Neural cell (in vitro differentiated cells): ENCODE measurements around the gene MICALL1. TPM values are rescaled to one million over a fixed set of nuclear protein-coding genes. Genes with fewer than 3 reads are reported as not detected.

Experiments
- H2AFZ ChIP-seq: fragments of 200-600, 300-800 bp; sonication (generic), shearing (Covaris generic); 2 replicates; pipeline ENCODE4 v1.6.0; 2014; ENCODE audit warnings: low read depth, mild to moderate bottlenecking, antibody characterized with exemption, low read length, moderate library complexity
- H3F3A ChIP-seq: fragments of 200-600 bp; shearing (Covaris generic); 2 replicates; pipeline ENCODE4 v1.6.1; 2016; ENCODE audit warnings: mild to moderate bottlenecking, moderate library complexity, mixed read lengths, antibody characterized with exemption, low read length; ENCODE audit not compliant: insufficient read depth, poor library complexity, severe bottlenecking
- H3K27ac ChIP-seq: fragments of 200-600, 300-800 bp; sonication (generic), shearing (Covaris generic); 2 replicates; pipeline ENCODE4 v1.5.1; 2014; ENCODE audit warnings: mild to moderate bottlenecking, low read length, moderate library complexity
- H3K27me3 ChIP-seq: fragments of 300-800, 200-600 bp; sonication (generic), shearing (Covaris generic); 2 replicates; pipeline ENCODE4 v1.6.0; 2014; ENCODE audit warnings: mild to moderate bottlenecking, low read depth, low read length, moderate library complexity; ENCODE audit not compliant: insufficient read depth
- H3K36me3 ChIP-seq: fragments of 300-800, 200-600 bp; sonication (generic), shearing (Covaris generic); 2 replicates; pipeline ENCODE4 v1.5.1; 2014; ENCODE audit warnings: mild to moderate bottlenecking, antibody characterized with exemption, low read length, moderate library complexity; ENCODE audit not compliant: insufficient read depth
- H3K4me2 ChIP-seq: fragments of 300-800, 200-600 bp; sonication (generic), shearing (Covaris generic); 2 replicates; pipeline ENCODE4 v1.6.0; 2014; ENCODE audit warnings: mild to moderate bottlenecking, low read length
- H3K4me3 ChIP-seq: fragments of 300-800, 200-600 bp; sonication (generic), shearing (Covaris generic); 2 replicates; pipeline ENCODE4 v1.5.1; 2014; ENCODE audit warnings: mild to moderate bottlenecking, low read length, moderate library complexity
- H3K79me2 ChIP-seq: fragments of 200-600 bp; shearing (Covaris generic); replicated peaks from 2 replicates; pipeline ENCODE4 v1.6.0; 2014; ENCODE audit warnings: mild to moderate bottlenecking, low read length, moderate library complexity; ENCODE audit not compliant: insufficient read depth
- H3K9ac ChIP-seq: fragments of 300-800, 200-600 bp; sonication (generic), shearing (Covaris generic); 2 replicates; pipeline ENCODE4 v1.6.1; 2016; ENCODE audit warnings: mild to moderate bottlenecking, low read length, mixed read lengths
- H3K9me2 ChIP-seq: fragments of 200-600 bp; shearing (Covaris generic); 2 replicates; pipeline ENCODE4 v1.6.1; 2016; ENCODE audit warnings: mild to moderate bottlenecking, low read length, mixed read lengths; ENCODE audit not compliant: insufficient read depth
- H3K9me3 ChIP-seq: fragments of 200-600, 300-800 bp; sonication (generic), shearing (Covaris generic); 2 replicates; pipeline ENCODE4 v1.6.1; 2016; ENCODE audit warnings: mild to moderate bottlenecking, mixed run types, low read length, moderate library complexity, mixed read lengths
- H4K20me1 ChIP-seq: fragments of 200-600 bp; shearing (Covaris generic); 2 replicates; pipeline ENCODE4 v1.6.1; 2016; ENCODE audit warnings: mild to moderate bottlenecking, mixed run types; ENCODE audit not compliant: insufficient read depth
- EP300 ChIP-seq: fragments of 450-650 bp; conservative IDR thresholded peaks from 2 replicates; pipeline ENCODE4 v1.6.1; 2014; ENCODE audit warnings: antibody characterized with exemption, mild to moderate bottlenecking, moderate library complexity; ENCODE audit not compliant: poor library complexity, severe bottlenecking
- EZH2 ChIP-seq: fragments of 200-600, 300-800 bp; shearing (Covaris generic), sonication (generic); IDR thresholded peaks from 2 replicates; pipeline ENCODE4 v1.6.1; 2014; ENCODE audit warnings: antibody characterized with exemption, low read length, borderline replicate concordance, mild to moderate bottlenecking; ENCODE audit not compliant: insufficient read depth, poor library complexity, severe bottlenecking
- MXI1 ChIP-seq: fragments of 450-650 bp; conservative IDR thresholded peaks from 2 replicates; pipeline ENCODE4 v1.6.1; 2014; ENCODE audit warnings: antibody characterized with exemption, mild to moderate bottlenecking; ENCODE audit not compliant: poor library complexity, severe bottlenecking
- POLR2AphosphoS5 ChIP-seq: IDR thresholded peaks from 2 replicates; pipeline ENCODE4 v1.6.1; 2012
- RAD21 ChIP-seq: fragments of 450-650 bp; conservative IDR thresholded peaks from 2 replicates; pipeline ENCODE4 v1.6.1; 2014; ENCODE audit warnings: antibody characterized with exemption, mild to moderate bottlenecking, moderate library complexity
- SMC3 ChIP-seq: fragments of 450-650 bp; conservative IDR thresholded peaks from 2 replicates; pipeline ENCODE4 v1.6.1; 2014; ENCODE audit warnings: antibody characterized with exemption, mild to moderate bottlenecking, moderate library complexity; ENCODE audit not compliant: poor library complexity
- TAF1 ChIP-seq: IDR thresholded peaks from 2 replicates; pipeline ENCODE4 v1.6.1; 2012; ENCODE audit warnings: low read depth
- polyA plus RNA-seq: library from polyadenylated mRNA; depleted of rRNA; stranded (reverse); fragments of >200 nt; gene quantifications from 2 replicates; pipeline ENCODE4 v1.2.3, GENCODE V29; 2014
- TF ChIP-seq, protein P1 (sequence below): IDR thresholded peaks from 2 replicates; pipeline ENCODE4 v1.6.1; 2012; ENCODE audit warnings: borderline replicate concordance
- TF ChIP-seq, protein P2 (sequence below): fragments of 450-650 bp; IDR thresholded peaks from 2 replicates; pipeline ENCODE4 v1.5.1; 2014; ENCODE audit warnings: antibody characterized with exemption, mild to moderate bottlenecking, moderate library complexity; ENCODE audit not compliant: poor library complexity, severe bottlenecking

Gene MICALL1
- polyA plus RNA-seq, 1 donor from 2014 or later, result 11.4 TPM

DNA sequence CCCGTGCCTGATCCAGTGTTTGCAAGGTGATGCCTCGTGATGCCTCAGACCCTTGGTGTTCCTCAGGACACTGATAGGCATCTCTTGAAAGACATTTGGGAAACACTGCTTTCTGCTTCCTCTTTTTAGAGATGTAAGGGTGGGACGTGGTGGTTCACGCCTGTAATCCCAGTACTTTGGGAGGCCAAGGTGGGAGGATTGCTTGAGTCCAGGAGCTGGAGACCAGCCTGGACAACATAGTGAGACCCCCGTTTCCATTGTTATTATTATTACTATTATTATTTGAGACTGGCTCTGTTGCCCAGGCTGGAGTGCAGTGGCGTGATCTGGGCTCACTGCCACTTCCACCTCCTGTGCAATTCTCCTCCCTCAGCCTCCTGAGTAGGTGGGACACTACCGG, 84.8 kb downstream of the MICALL1 start:
- TF ChIP-seq TAF1 (no peak), EZH2 (no peak), SMC3 (no peak), POLR2AphosphoS5 (no peak), RAD21 (no peak), MXI1 (no peak), EP300 (no peak)
- TF ChIP-seq, protein P1, sequence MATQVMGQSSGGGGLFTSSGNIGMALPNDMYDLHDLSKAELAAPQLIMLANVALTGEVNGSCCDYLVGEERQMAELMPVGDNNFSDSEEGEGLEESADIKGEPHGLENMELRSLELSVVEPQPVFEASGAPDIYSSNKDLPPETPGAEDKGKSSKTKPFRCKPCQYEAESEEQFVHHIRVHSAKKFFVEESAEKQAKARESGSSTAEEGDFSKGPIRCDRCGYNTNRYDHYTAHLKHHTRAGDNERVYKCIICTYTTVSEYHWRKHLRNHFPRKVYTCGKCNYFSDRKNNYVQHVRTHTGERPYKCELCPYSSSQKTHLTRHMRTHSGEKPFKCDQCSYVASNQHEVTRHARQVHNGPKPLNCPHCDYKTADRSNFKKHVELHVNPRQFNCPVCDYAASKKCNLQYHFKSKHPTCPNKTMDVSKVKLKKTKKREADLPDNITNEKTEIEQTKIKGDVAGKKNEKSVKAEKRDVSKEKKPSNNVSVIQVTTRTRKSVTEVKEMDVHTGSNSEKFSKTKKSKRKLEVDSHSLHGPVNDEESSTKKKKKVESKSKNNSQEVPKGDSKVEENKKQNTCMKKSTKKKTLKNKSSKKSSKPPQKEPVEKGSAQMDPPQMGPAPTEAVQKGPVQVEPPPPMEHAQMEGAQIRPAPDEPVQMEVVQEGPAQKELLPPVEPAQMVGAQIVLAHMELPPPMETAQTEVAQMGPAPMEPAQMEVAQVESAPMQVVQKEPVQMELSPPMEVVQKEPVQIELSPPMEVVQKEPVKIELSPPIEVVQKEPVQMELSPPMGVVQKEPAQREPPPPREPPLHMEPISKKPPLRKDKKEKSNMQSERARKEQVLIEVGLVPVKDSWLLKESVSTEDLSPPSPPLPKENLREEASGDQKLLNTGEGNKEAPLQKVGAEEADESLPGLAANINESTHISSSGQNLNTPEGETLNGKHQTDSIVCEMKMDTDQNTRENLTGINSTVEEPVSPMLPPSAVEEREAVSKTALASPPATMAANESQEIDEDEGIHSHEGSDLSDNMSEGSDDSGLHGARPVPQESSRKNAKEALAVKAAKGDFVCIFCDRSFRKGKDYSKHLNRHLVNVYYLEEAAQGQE, result no peak
- TF ChIP-seq, protein P2, sequence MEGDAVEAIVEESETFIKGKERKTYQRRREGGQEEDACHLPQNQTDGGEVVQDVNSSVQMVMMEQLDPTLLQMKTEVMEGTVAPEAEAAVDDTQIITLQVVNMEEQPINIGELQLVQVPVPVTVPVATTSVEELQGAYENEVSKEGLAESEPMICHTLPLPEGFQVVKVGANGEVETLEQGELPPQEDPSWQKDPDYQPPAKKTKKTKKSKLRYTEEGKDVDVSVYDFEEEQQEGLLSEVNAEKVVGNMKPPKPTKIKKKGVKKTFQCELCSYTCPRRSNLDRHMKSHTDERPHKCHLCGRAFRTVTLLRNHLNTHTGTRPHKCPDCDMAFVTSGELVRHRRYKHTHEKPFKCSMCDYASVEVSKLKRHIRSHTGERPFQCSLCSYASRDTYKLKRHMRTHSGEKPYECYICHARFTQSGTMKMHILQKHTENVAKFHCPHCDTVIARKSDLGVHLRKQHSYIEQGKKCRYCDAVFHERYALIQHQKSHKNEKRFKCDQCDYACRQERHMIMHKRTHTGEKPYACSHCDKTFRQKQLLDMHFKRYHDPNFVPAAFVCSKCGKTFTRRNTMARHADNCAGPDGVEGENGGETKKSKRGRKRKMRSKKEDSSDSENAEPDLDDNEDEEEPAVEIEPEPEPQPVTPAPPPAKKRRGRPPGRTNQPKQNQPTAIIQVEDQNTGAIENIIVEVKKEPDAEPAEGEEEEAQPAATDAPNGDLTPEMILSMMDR, result no peak
- Histone ChIP-seq H3K9me2 (no peaks in the 10 kb centered on the region), H3K4me3 (no peak overlapping the region)

DNA sequence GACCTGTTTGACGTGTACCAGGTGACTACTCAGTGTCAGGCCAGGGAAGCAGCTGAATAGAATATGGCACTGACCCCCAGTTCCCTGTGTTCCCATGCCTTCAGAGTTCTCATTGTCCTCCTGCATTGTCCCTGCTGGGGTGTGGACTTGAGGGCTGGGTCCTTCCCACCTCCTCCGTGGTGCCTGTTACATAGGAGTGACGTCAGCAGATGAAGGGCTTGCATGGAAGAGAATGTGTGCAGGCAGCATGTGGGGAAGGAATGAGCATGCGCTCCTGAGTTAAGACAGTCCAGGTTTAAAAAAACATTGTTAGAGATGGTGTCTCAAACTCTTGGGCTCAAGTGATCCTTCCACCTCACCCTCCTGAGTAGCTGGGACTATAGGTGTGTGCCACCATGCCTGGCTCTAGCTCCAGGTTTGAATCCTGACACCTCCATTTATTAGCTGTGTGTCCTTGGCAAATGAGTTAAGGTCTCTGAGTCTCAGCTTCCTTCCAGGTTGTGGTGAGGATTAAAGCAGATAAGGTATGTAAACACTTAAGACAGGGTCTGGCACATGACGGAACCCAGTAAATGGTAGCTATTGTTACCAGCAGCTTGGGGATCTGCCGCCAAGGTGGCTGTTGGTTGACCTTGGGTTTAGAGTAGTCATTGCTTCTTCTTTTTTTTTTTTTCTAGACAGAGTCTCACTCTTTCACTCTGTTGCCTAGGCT, 85.8 kb downstream of the MICALL1 start:
- no peak for TF ChIP-seq RAD21
- no peak for TF ChIP-seq SMC3
- no peak for TF ChIP-seq TAF1
- TF ChIP-seq EZH2, result no peak
- no peak for TF ChIP-seq EP300
- TF ChIP-seq, protein P2, result no peak
- TF ChIP-seq POLR2AphosphoS5, result no peak
- TF ChIP-seq, protein P1, result no peak
- TF ChIP-seq MXI1, result no peak
- Histone ChIP-seq H3K9me2 (no peaks in the 10 kb centered on the region), H3K9ac (no peak overlapping the region), H3K9me3 (no peaks in the 10 kb centered on the region), H3K27me3 (no peaks in the 10 kb centered on the region), H3F3A (no peaks in the 10 kb centered on the region), H2AFZ (no peak overlapping the region), H3K4me2 (no peak overlapping the region), H4K20me1 (no peaks in the 10 kb centered on the region), H3K4me3 (no peak overlapping the region), H3K79me2 (no peaks in the 10 kb centered on the region), H3K27ac (no peak overlapping the region), H3K36me3 (no peaks in the 10 kb centered on the region)

More for the DNA sequence above, 84.8 kb downstream of the MICALL1 start:
- Histone ChIP-seq H3K27me3 (no peaks in the 10 kb centered on the region), H3K9ac (no peak overlapping the region), H3K4me2 (no peak overlapping the region), H4K20me1 (no peaks in the 10 kb centered on the region), H3F3A (no peaks in the 10 kb centered on the region), H3K9me3 (no peaks in the 10 kb centered on the region), H3K79me2 (no peaks in the 10 kb centered on the region), H2AFZ (no peak overlapping the region), H3K36me3 (no peaks in the 10 kb centered on the region), H3K27ac (no peak overlapping the region)
